Natural killer cell (primary cell): ENCODE measurements around the gene CD164L2. TPM values are rescaled to one million over a fixed set of nuclear protein-coding genes. Genes with fewer than 3 reads are reported as not detected.

Experiments
- ATAC-seq, 3 donors: fragments of 150-1000 bp in 2 of 3; fragments of 200-7000 bp in 1 of 3; cut with Tn5 transposase; 1 replicate in 1 of 3; 2 replicates in 2 of 3; pipeline ENCODE4 v1.10.0; 2021; ENCODE audit warnings: mild to moderate bottlenecking in 2 of 3, moderate library complexity in 2 of 3
- DNase-seq, 2 donors: peaks; one replicate each; pipeline versions ENCODE4 v3.0.0 to v3.0.0-alpha.2; 2013 to 2021; ENCODE audit warnings: mixed read lengths in 1 of 2
- H3K27ac ChIP-seq: one replicate; pipeline ENCODE4 v1.5.1; 2013; ENCODE audit warnings: mild to moderate bottlenecking, low read length
- H3K27me3 ChIP-seq: one replicate; pipeline ENCODE4 v1.6.1; 2013; ENCODE audit warnings: low read length; ENCODE audit not compliant: control insufficient read depth, insufficient read depth
- H3K36me3 ChIP-seq: one replicate; pipeline ENCODE4 v1.6.1; 2013; ENCODE audit warnings: low read length; ENCODE audit not compliant: control insufficient read depth, insufficient read depth
- H3K4me1 ChIP-seq: one replicate; pipeline ENCODE4 v1.6.1; 2013; ENCODE audit warnings: low read length; ENCODE audit not compliant: control insufficient read depth, insufficient read depth
- H3K4me3 ChIP-seq: one replicate; pipeline ENCODE4 v1.5.1; 2013; ENCODE audit warnings: low read length
- H3K9me3 ChIP-seq: one replicate; pipeline ENCODE4 v1.6.1; 2013; ENCODE audit warnings: low read length; ENCODE audit not compliant: control insufficient read depth, insufficient read depth
- H3K27ac Mint-ChIP-seq, 2 donors: one replicate each; pipeline ENCODE4 v1.8.0; 2022; ENCODE audit warnings: mild to moderate bottlenecking in 2 of 2, mixed read lengths in 2 of 2, moderate library complexity in 1 of 2
- H3K27me3 Mint-ChIP-seq, 2 donors: one replicate each; pipeline ENCODE4 v1.8.0; 2022; ENCODE audit warnings: low read depth in 2 of 2, mixed read lengths in 2 of 2
- H3K36me3 Mint-ChIP-seq: one replicate; pipeline ENCODE4 v1.8.0; 2022; ENCODE audit warnings: mixed read lengths
- H3K4me1 Mint-ChIP-seq, 2 donors: one replicate each; pipeline ENCODE4 v1.8.0; 2022; ENCODE audit warnings: mixed read lengths in 2 of 2
- H3K4me3 Mint-ChIP-seq: one replicate; pipeline ENCODE4 v1.8.0; 2022; ENCODE audit warnings: mild to moderate bottlenecking, moderate library complexity, mixed read lengths
- H3K9me3 Mint-ChIP-seq, 2 donors: one replicate each; pipeline ENCODE4 v1.8.0; 2022; ENCODE audit warnings: mixed read lengths in 2 of 2
- WGBS: methylation state at CpG from one replicate; pipeline ENCODE4 v1.1.7; 2013; ENCODE audit warnings: missing lambda C conversion rate; ENCODE audit not compliant: insufficient coverage; 5-methylcytosine and 5-hydroxymethylcytosine counted together
- intact Hi-C: fragments of 100-400 bp; cut with micrococcal nuclease; formaldehyde crosslinking; loops from one replicate; pipeline ENCODE4 v1.14.2; 2022
- total RNA-seq, 4 donors: library from RNA; stranded (reverse); fragments of 120-200 nt in 1 of 4; gene quantifications; one replicate each; pipeline versions ENCODE4 v1.2.3 to v1.2.4, GENCODE V29; 2013 to 2022
- TF ChIP-seq, protein P1 (sequence below): fragments of 200-600 bp; IDR thresholded peaks from one replicate; pipeline ENCODE4 v1.8.0; 2022; ENCODE audit warnings: antibody characterized with exemption

Gene CD164L2
- total RNA-seq, 3 donors from 2014 or later (not counting 1 experiment from before 2014, with no cell fraction given), result 0.40 TPM; not detected in 2

DNA sequence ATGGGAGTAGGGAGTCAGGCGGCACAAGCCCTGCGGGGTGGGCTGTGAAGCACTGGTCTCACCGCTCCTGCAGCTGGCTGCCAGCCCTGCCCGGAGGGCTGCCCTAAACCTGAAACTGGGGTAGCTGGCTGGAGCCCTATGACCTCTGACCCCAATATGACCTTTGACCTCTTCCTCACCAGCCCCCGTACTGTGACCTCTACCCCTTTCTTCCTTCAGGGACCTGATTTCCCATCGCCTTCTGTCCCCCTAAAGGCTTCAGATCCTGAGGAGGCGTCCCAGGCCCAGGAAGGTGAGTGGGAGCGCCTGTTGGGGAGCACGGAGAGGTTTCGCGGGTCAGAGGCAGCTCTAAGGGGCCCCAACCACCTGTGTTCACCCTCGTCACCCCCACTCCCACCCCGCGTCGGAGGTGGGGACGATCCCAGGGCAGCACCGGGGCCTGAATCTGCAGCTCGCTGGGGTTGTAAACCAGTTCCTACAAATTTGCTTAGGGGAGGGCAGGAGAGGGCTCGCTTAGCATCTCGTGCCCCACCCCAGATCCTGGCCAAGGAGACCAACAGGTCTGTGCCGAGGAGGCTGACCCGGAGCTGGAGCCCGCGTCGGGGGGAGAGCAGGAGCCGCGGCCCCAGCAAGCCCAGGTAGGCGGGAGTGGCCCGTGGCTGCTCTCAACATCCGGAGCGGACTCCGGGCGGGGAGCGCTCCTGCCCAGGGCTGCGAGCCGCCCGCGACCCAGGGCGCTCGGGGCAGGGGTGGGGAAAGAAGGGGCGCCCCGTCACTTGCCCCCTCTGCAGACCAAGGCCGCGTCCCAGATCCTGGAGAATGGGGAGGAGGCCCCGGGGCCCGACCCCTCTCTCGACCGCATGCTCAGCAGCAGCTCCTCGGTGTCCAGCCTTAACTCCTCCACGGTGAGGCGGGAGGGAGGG is 34.0 kb downstream of the CD164L2 start:
- Histone ChIP-seq H3K27me3 (no peaks in the 10 kb centered on the region), H3K9me3 (no peaks in the 10 kb centered on the region), H3K4me3 (no peak overlapping the region), H3K27ac (no peak overlapping the region), H3K36me3 (peaks cover 45% of the 10 kb centered on the region), H3K4me1 (peaks cover 30% of the 10 kb centered on the region)
- DNase-seq (peak; percentile 50 to 57), ATAC-seq (peak; percentile 73 to 90 (median 86))
- Mint-ChIP-seq H3K9me3 (no peaks in the 10 kb centered on the region), H3K36me3 (no peaks in the 10 kb centered on the region), H3K4me1 (peaks cover 17 to 30% of the 10 kb centered on the region in 2 donors), H3K27ac (peak overlapping the region; percentile 46 to 73), H3K4me3 (peak overlapping the region; percentile 68), H3K27me3 (no peaks in the 10 kb centered on the region)
- TF ChIP-seq, protein P1, sequence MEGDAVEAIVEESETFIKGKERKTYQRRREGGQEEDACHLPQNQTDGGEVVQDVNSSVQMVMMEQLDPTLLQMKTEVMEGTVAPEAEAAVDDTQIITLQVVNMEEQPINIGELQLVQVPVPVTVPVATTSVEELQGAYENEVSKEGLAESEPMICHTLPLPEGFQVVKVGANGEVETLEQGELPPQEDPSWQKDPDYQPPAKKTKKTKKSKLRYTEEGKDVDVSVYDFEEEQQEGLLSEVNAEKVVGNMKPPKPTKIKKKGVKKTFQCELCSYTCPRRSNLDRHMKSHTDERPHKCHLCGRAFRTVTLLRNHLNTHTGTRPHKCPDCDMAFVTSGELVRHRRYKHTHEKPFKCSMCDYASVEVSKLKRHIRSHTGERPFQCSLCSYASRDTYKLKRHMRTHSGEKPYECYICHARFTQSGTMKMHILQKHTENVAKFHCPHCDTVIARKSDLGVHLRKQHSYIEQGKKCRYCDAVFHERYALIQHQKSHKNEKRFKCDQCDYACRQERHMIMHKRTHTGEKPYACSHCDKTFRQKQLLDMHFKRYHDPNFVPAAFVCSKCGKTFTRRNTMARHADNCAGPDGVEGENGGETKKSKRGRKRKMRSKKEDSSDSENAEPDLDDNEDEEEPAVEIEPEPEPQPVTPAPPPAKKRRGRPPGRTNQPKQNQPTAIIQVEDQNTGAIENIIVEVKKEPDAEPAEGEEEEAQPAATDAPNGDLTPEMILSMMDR, result no peak
- 65% methylated on average over 51 of the region's 51 CpGs for WGBS
- intact Hi-C loops, result loop anchor here (1.0 to 10.0 kb wide), 2 partner anchors 8 to 654 kb away; partner anchors contain the start of gene ARID1A

DNA sequence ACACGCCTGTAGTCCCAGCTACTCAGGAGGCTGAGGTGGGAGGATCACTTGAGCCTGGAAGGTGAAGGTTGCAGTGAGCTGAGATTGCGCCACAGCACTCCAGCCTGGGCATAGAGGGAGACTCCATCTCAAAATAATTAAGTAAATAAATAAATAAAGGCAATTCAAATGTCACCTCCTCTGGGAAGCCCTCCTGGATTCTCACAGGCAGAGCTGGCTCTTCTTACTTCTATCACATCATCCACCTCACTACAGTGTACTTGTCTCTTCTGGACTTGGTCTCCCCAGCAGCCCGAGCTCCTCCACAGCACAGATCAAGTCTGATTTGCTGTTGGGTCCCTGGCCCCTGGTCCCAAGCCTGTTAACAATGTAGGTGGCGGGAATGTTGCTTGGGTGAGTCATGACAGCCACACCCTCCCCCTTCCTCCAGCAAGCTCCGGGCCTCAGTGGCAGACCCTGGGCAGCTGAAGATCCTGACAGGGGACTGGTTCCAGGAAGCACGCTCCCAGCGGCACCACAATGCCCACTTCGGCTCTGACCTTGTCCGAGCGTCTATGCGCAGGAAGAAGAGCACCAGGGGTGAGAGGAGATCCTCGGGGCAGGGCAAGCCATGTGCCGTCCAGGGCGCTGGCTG is 36.0 kb downstream of the CD164L2 start:
- H3K36me3 ChIP-seq, result peaks cover 40% of the 10 kb centered on the region
- no peaks in the 10 kb centered on the region for H3K9me3 ChIP-seq
- no peak overlapping the region for H3K27ac ChIP-seq
- WGBS, result 95% methylated on average over 12 of the region's 14 CpGs
- H3K27me3 ChIP-seq, result no peaks in the 10 kb centered on the region
- ATAC-seq, result no peak
- Mint-ChIP-seq H3K27ac (peak overlapping the region; percentile 31 to 68), H3K36me3 (no peaks in the 10 kb centered on the region), H3K9me3 (no peaks in the 10 kb centered on the region), H3K27me3 (no peaks in the 10 kb centered on the region), H3K4me3 (no peak overlapping the region), H3K4me1 (peaks cover 36 to 50% of the 10 kb centered on the region in 2 donors)
- H3K4me1 ChIP-seq, result peaks cover 47% of the 10 kb centered on the region
- intact Hi-C loops, result loop anchor here (10.0 kb wide), 1 partner anchor 652 kb away; the partner anchor contains the start of gene ARID1A
- TF ChIP-seq, protein P1, result no peak
- H3K4me3 ChIP-seq, result no peak overlapping the region
- no peak for DNase-seq

DNA sequence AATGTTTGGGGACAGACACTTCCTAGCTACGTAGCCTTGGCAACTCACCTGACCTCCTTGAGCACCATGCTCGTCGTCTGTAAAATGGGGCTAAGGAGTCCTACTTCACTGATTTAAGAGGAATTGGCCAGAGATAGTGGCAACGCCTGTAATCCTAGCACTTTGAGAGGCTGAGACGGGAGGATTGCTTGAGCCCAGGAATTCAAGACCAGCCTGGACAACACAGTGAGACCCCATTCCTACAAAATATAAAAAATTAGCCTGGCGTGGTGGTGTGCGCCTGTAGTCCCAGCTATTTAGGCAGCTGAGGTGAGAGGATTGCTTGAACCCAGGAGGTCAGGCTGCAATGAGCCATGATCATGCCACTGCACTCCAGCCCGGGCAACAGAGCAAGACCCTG is 36.8 kb downstream of the CD164L2 start:
- Histone ChIP-seq H3K9me3 (no peaks in the 10 kb centered on the region), H3K4me3 (no peak overlapping the region), H3K4me1 (peaks cover 55% of the 10 kb centered on the region), H3K27ac (no peak overlapping the region), H3K36me3 (peaks cover 35% of the 10 kb centered on the region), H3K27me3 (no peaks in the 10 kb centered on the region)
- no peak for ATAC-seq
- H3K36me3 Mint-ChIP-seq, result no peaks in the 10 kb centered on the region
- H3K27me3 Mint-ChIP-seq, result no peaks in the 10 kb centered on the region
- WGBS, result 96% methylated on average over 7 of the region's 8 CpGs
- DNase-seq, result no peak
- TF ChIP-seq, protein P1, result no peak
- intact Hi-C loops, result loop anchor here (10.0 kb wide), 1 partner anchor 652 kb away; the partner anchor contains the start of gene ARID1A
- H3K4me1 Mint-ChIP-seq, result peaks cover 44 to 58% of the 10 kb centered on the region in 2 donors
- no peaks in the 10 kb centered on the region for H3K9me3 Mint-ChIP-seq
- peak overlapping the region; percentile 41 for H3K4me3 Mint-ChIP-seq
- H3K27ac Mint-ChIP-seq, result peak overlapping the region; percentile 3 to 29
